SK-N-SH (cell line): ENCODE measurements around the gene MBD2. TPM values are rescaled to one million over a fixed set of nuclear protein-coding genes. Genes with fewer than 3 reads are reported as not detected.

Experiments used
- CTCF ChIA-PET: fragments of 300-600, 350-600 bp; formaldehyde crosslinking; extraction: SDS; loops from one replicate; lab custom pipeline; 2021; lab: Yijun Ruan, JAX
- POLR2A ChIA-PET: fragments of 350-600 bp; sonication (Branson Sonifier 250); formaldehyde crosslinking; extraction: SDS; loops from one replicate; lab custom pipeline; 2020; ENCODE audit warnings: antibody characterized with exemption, inconsistent platforms; lab: Yijun Ruan, JAX
- DNase-seq: peaks from one replicate; pipeline ENCODE4 v3.0.0; 2012
- H2AFZ ChIP-seq: fragments of 200-600 bp; sonication (generic); 2 replicates; pipeline ENCODE4 v1.8.1; 2016; ENCODE audit warnings: antibody characterized with exemption, mild to moderate bottlenecking, low read depth
- H3F3A ChIP-seq: fragments of 200-600 bp; sonication (generic); replicated peaks from 2 replicates; pipeline ENCODE3; 2016; ENCODE audit warnings: antibody characterized with exemption, mild to moderate bottlenecking; ENCODE audit not compliant: insufficient read depth
- H3K27ac ChIP-seq, 2 experiments: fragments of 200-500 bp in 1 of 2; fragments of 200-600 bp in 1 of 2; sonication (Bioruptor generic) in 1 of 2; sonication (generic), shearing (Covaris generic) in 1 of 2; 2 replicates each; pipeline versions ENCODE4 v1.5.1 to v1.6.1; 2014 to 2016; ENCODE audit warnings: low read depth in 2 of 2, inconsistent platforms in 1 of 2, low read length in 1 of 2, mild to moderate bottlenecking in 1 of 2, mixed read lengths in 1 of 2
- H3K27me3 ChIP-seq: fragments of 200-600 bp; sonication (generic), shearing (Covaris generic); 2 replicates; pipeline ENCODE4 v1.6.1; 2016; ENCODE audit warnings: mixed run types; ENCODE audit not compliant: insufficient read depth
- H3K36me3 ChIP-seq, 2 experiments: fragments of 200-500 bp in 1 of 2; fragments of 200-600 bp in 1 of 2; sonication (Bioruptor generic) in 1 of 2; sonication (generic) in 1 of 2; replicated peaks in 1 of 2; 2 replicates each; pipeline versions ENCODE3 to v1.5.1; 2014 to 2016; ENCODE audit warnings: low read length in 1 of 2, mild to moderate bottlenecking in 1 of 2; ENCODE audit not compliant: insufficient read depth in 2 of 2, control insufficient read depth in 1 of 2
- H3K4me1 ChIP-seq, 2 experiments: fragments of 200-500 bp in 1 of 2; fragments of 200-600 bp in 1 of 2; sonication (Bioruptor generic) in 1 of 2; sonication (generic), shearing (Covaris generic) in 1 of 2; 2 replicates each; pipeline versions ENCODE4 v1.5.1 to v1.6.1; 2014 to 2016; ENCODE audit warnings: low read depth in 1 of 2, low read length in 1 of 2, mixed run types in 1 of 2; ENCODE audit not compliant: insufficient read depth in 2 of 2, control insufficient read depth in 1 of 2
- H3K4me2 ChIP-seq: fragments of 200-600 bp; sonication (generic), shearing (Covaris generic); 2 replicates; pipeline ENCODE4 v1.6.1; 2017; ENCODE audit warnings: mixed run types
- H3K4me3 ChIP-seq, 2 experiments: fragments of 200-500 bp in 1 of 2; fragments of 200-600 bp in 1 of 2; sonication (Bioruptor generic) in 1 of 2; sonication (generic), shearing (Covaris generic) in 1 of 2; 2 replicates each; pipeline versions ENCODE4 v1.5.1 to v1.8.1; 2014 to 2016; ENCODE audit warnings: low read depth in 2 of 2, inconsistent platforms in 1 of 2, low read length in 1 of 2, mild to moderate bottlenecking in 1 of 2, mixed read lengths in 1 of 2, moderate library complexity in 1 of 2
- H3K79me2 ChIP-seq: fragments of 200-600 bp; sonication (generic); 2 replicates; pipeline ENCODE4 v1.8.1; 2017; ENCODE audit warnings: mild to moderate bottlenecking; ENCODE audit not compliant: insufficient read depth
- H3K9ac ChIP-seq: fragments of 200-600 bp; sonication (generic); 2 replicates; pipeline ENCODE4 v1.6.1; 2017; ENCODE audit warnings: mixed run types
- H3K9me2 ChIP-seq: fragments of 200-600 bp; sonication (generic); 2 replicates; pipeline ENCODE4 v1.6.1; 2017; ENCODE audit warnings: mixed run types
- H3K9me3 ChIP-seq: fragments of 200-600 bp; sonication (generic); 2 replicates; pipeline ENCODE4 v1.6.1; 2017; ENCODE audit warnings: mixed run types, mild to moderate bottlenecking, moderate library complexity
- H4K20me1 ChIP-seq: fragments of 200-600 bp; sonication (generic); 2 replicates; pipeline ENCODE4 v1.6.1; 2017; ENCODE audit warnings: mild to moderate bottlenecking, mixed run types; ENCODE audit not compliant: insufficient read depth
- CHD2 ChIP-seq: fragments of 150-350 bp; IDR thresholded peaks from 2 replicates; pipeline ENCODE4 v1.6.1; 2018; ENCODE audit warnings: low read length; ENCODE audit not compliant: partially characterized antibody
- ELF1 ChIP-seq: IDR thresholded peaks from 2 replicates; pipeline ENCODE4 v1.4.0; 2012
- EP300 ChIP-seq, 2 experiments: IDR thresholded peaks; 2 replicates each; pipeline versions ENCODE4 v1.4.0 to v1.6.1; 2012; ENCODE audit warnings: borderline replicate concordance in 1 of 2, low read depth in 1 of 2, low read length in 1 of 2
- EZH2phosphoT487 ChIP-seq: fragments of 200-600 bp; sonication (generic); IDR thresholded peaks from 2 replicates; pipeline ENCODE4 v1.6.1; 2017; ENCODE audit warnings: low read depth, mixed run types, mild to moderate bottlenecking, antibody characterized with exemption, moderate library complexity, borderline replicate concordance
- FOSL2 ChIP-seq: IDR thresholded peaks from 2 replicates; pipeline ENCODE4 v1.4.0; 2012; ENCODE audit warnings: low read depth, mild to moderate bottlenecking, moderate library complexity, borderline replicate concordance
- FOXJ3 ChIP-seq: sonication (generic); formaldehyde crosslinking; IDR thresholded peaks from 2 replicates; pipeline ENCODE4 v1.5.1; 2020; ENCODE audit warnings: mild to moderate bottlenecking, missing genetic modification reagents
- GATA2 ChIP-seq: sonication (generic); formaldehyde crosslinking; IDR thresholded peaks from 2 replicates; pipeline ENCODE4 v1.5.0; 2020; ENCODE audit warnings: mild to moderate bottlenecking, missing genetic modification reagents
- JUND ChIP-seq: IDR thresholded peaks from 2 replicates; pipeline ENCODE4 v1.4.0; 2012
- MXI1 ChIP-seq: IDR thresholded peaks from 2 replicates; pipeline ENCODE4 v1.6.1; 2012; ENCODE audit warnings: mild to moderate bottlenecking, low read depth, low read length, improper control_type of control experiment
- NFIC ChIP-seq: IDR thresholded peaks from 2 replicates; pipeline ENCODE4 v1.4.0; 2012; ENCODE audit warnings: borderline replicate concordance
- PBX3 ChIP-seq: IDR thresholded peaks from 2 replicates; pipeline ENCODE4; 2012
- POLR2AphosphoS5 ChIP-seq: IDR thresholded peaks from 2 replicates; pipeline ENCODE4 v1.6.1; 2012; ENCODE audit warnings: low read depth, low read length
- RAD21 ChIP-seq: IDR thresholded peaks from 2 replicates; pipeline ENCODE4 v1.6.1; 2012; ENCODE audit warnings: mild to moderate bottlenecking, low read length
- RCOR1 ChIP-seq: fragments of 150-350 bp; IDR thresholded peaks from 2 replicates; pipeline ENCODE4 v1.6.1; 2017; ENCODE audit warnings: antibody characterized with exemption, low read length
- USF2 ChIP-seq: fragments of 150-350 bp; IDR thresholded peaks from 2 replicates; pipeline ENCODE4 v1.6.1; 2017; ENCODE audit warnings: antibody characterized with exemption, low read length, low read depth, borderline replicate concordance
- WGBS: methylation state at CpG from one replicate; pipeline ENCODE4 v1.1.6; 2017; ENCODE audit warnings: low lambda C conversion rate; 5-methylcytosine and 5-hydroxymethylcytosine counted together
- polyA plus RNA-seq, 3 experiments: library from polyadenylated mRNA; depleted of rRNA; stranded (reverse); fragments of >200 nt; gene quantifications; 2 replicates each; pipeline ENCODE4 v1.2.3, GENCODE V29; 2012
- TF ChIP-seq, protein P1 (sequence below): fragments of 150-350 bp; IDR thresholded peaks from 2 replicates; pipeline ENCODE4 v1.6.1; 2016; ENCODE audit warnings: mild to moderate bottlenecking, low read depth, low read length

MBD2 gene
- polyA plus RNA-seq, 1 of the 3 experiments (the other 2 are of a cell fraction): 12.5 TPM

GRCh38 chr18:54250846-54251261, 26.4 kb upstream of the MBD2 start:
- Histone ChIP-seq H3K9me2 (no peaks in the 10 kb centered on the region), H3K9ac (no peak overlapping the region), H3K27ac (no peak overlapping the region), H3K36me3 (no peaks in the 10 kb centered on the region), H3K4me2 (no peak overlapping the region), H3K4me1 (peaks cover 0 to 10% of the 10 kb centered on the region in 2 experiments; a peak in 2 of 4 replicates), H3K27me3 (no peaks in the 10 kb centered on the region), H3K9me3 (no peaks in the 10 kb centered on the region), H3K4me3 (no peak overlapping the region), H3K79me2 (no peaks in the 10 kb centered on the region), H4K20me1 (no peaks in the 10 kb centered on the region), H3F3A (no peaks in the 10 kb centered on the region), H2AFZ (no peak overlapping the region)
- TF ChIP-seq ELF1 (no peak), CHD2 (no peak), JUND (no peak), GATA2 (CRISPR knock-in tag) (no peak), MXI1 (no peak), RAD21 (no peak), USF2 (no peak), EP300 (IDR thresholded peaks at IDR 0.05; ENCODE audit: borderline replicate concordance in 1 of 2, low read depth in 1 of 2, low read length in 1 of 2) (no peak), RCOR1 (no peak), POLR2AphosphoS5 (no peak), FOXJ3 (no peak), FOSL2 (no peak), PBX3 (no peak), EZH2phosphoT487 (no peak), NFIC (no peak)
- TF ChIP-seq, protein P1, sequence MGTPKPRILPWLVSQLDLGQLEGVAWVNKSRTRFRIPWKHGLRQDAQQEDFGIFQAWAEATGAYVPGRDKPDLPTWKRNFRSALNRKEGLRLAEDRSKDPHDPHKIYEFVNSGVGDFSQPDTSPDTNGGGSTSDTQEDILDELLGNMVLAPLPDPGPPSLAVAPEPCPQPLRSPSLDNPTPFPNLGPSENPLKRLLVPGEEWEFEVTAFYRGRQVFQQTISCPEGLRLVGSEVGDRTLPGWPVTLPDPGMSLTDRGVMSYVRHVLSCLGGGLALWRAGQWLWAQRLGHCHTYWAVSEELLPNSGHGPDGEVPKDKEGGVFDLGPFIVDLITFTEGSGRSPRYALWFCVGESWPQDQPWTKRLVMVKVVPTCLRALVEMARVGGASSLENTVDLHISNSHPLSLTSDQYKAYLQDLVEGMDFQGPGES: no peak
- DNase-seq: no peak
- 98% methylated on average over 2 of the region's 2 CpGs for WGBS
- ChIA-PET CTCF (interaction anchor here (0.9 to 1.2 kb wide), 2 partner anchors 9 to 19 kb away, joined by 3 to 4 read pairs; partner anchors contain the start of gene POLI), POLR2A (no interaction called here)
